HG02763 (cell line): ENCODE measurements around the gene LSMEM2.
"Not testable (repeated sequence)": the region's sequence is repeated elsewhere in the genome, so short reads cannot be mapped to it uniquely, and the experiment has no call there.

ENCODE experiments used
- ATAC-seq: cut with Tn5 transposase; IDR thresholded peaks from one replicate; pipeline ENCODE4 v1.9.1; 2021; ENCODE audit warnings: mild to moderate bottlenecking, moderate library complexity; ENCODE audit not compliant: unreplicated experiment

Gene LSMEM2

DNA sequence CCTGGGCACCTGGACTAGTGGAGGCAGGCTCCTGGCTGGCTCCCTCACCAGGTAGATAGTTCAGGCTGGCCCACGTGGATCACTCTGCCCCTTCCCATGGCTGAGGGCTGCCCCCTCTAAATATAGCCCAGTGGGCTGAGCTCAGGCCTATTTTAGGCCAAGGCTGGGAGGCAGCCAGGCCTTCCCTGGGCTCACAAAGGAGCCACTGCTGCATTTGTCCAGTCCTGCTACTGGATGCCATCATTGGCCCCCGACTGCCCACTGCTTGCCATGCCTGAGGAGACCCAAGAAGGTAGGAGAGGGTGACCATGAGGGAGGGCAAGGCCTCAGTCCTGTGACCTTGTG is at the start of gene LSMEM2:
LSMEM2 (plus strand) TSS at position 208 of the 345 bp plus-strand sequence; CDS start at position 235, 27 bp downstream.
- no peak for ATAC-seq

DNA sequence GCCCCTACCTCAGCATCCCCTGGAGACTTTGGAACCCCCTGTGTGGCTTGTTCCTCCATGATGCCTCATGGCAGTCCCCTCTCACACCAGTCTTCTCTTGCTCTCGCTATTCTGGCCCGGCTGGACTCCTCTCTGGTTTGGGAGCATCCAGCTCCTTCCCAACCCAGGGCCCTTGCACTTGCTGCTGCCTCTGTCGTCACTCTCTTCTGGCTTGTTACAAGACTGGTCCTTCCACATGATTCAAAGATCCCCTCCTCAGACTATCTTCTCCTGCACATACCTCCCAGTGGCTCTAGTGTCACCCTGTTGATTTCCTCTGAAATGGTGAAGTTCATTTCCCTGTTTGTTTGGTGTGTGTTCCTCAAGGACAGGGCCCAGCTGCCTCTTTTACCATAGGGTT is 49.4 kb upstream of the LSMEM2 start:
- no peak for ATAC-seq

DNA sequence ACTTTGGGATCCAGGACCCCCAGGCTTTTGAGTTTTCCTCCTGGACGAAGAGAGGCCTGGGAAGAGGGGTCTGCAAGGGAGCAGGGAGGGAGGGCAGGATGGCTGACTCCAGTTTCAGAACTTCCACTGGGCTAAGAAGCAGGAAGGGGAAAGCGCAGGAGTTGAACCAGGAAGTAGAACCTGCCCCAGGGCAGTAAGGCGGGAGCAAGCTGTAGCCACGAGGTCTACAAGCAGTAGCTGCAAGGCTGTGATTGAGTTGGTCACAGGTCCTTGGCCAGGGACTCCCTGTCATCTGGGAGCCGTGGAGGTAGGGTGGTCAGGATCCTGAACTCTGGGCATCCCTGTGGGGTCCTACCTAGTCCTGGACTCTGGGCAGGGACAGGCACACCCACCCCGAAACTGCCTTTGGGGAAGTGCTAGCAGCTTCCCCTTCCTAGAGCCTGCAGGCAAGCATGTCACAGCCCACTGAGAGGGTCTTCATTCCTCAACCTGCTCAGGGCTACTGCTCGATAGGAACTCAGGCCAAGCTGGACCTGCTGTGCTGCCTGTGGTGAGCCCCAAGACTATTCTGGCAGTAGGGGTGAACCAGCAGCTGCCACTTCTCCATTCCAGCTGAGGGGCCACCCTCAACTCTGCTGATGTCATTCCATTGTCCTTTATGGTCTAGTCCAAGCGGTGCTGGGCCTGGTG is 48.6 kb upstream of the LSMEM2 start:
- no peak for ATAC-seq

DNA sequence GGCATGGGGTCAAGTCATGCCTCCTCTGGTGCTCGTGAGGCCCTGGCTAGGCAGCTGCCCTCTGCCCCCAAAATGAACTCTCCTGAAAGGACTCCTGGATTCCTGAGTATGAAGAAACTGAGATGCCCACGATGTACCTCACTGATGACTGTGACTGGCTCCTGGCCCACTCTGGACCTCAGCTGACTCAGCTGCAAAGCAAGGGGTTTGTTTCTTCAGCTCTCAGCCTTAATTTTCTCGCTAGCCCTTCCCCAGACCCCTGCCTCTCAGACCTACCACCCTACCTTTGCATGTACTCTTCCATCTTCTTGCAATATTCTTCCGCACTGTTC is 48.1 kb upstream of the LSMEM2 start:
- ATAC-seq = no peak

DNA sequence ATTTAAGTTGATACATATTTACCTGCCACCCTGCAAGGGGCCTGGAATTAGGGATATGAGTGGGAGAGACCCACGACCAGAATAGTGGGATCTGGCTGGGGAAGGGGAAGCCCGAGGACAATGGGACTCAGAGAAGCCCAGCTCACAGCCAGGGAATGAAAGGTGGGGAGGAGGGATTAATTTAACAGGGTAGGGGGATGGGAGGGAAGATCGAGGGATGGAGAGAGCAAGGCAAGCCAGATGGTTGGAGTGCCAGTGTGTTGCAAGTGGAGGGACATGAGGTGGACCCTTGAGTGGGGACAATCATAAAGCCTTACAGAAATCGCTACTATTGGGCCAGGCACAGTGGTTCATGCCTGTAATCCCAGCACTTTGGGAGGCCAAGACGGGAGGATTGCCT is 47.3 kb upstream of the LSMEM2 start:
- no peak for ATAC-seq

DNA sequence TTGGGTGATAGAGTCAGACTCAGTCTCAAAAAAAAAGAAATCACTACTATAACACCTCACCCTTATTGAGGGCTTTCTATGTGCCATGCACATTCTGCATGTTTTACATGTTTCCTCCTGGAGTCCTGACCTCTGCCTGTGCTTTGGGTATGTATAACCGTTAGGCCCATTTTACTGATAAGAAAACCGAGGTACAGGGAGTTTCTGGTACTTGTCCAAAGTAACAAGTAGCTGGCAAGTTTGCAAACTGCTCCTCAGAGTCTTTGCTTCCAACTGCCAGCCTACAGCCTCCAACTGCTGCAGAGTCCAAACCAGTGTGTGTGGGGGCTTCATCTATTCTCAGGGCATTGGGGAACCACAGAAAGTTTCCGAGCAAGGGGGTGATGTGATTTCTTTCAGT is 46.6 kb upstream of the LSMEM2 start:
- ATAC-seq = no peak

DNA sequence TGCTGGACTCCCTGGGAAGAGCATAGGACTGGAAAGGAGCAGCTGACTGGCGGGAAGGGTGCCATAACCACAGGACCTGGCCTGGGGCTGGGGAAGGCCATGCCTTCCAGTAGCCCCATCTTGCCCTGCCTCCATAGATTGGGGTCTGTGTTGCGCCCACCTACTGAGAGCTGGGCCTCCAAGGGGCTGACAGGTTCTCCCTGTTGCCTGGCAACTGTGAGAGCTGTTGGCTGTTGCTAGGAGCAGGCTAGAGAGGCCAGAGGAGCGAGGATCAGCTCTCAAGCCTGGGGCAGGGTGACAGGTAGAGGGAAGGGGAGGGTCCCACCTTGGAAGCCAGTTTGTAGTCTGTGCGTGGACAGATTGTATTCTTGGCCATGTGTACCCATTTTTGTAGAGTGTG is 45.7 kb upstream of the LSMEM2 start:
- ATAC-seq = no peak

DNA sequence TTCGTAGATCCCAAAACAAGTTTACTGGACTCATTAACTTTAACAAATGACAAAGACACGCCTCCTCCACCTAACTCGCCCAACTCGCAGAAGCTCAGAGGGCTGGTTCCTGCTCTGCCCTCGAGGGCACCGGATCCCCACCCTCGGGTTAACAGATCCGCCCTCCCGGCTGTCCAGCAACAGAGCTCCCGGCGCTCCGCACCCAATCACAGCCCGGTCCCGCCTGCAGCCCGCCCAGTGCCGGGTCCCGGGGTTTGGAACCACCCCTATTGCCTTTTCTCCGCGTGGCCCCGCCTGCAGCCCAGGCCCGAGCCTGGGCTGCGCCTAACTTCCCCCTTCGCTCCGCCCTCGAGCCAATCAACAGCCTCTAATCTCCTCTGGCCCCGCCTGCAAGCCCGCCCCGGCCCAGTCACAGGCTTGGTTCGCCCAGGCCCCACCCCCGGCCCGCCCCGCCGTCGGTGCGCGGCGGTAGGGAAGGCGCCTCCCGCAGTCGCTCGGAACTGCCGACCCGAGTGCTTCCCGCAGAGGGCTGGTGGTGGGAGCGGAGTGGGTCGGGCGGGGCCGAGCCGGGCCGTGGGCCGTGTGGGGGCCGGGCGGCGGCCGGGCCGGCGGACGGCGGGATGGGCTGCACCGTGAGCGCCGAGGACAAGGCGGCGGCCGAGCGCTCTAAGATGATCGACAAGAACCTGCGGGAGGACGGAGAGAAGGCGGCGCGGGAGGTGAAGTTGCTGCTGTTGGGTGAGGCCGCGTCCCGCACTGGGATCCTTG is 43.0 kb upstream of the LSMEM2 start, which contains the start of gene GNAI2:
GNAI2 (plus strand) TSS at position 489 of the 768 bp plus-strand sequence; CDS start at position 621, 132 bp downstream.
- peak; percentile 93 for ATAC-seq

DNA sequence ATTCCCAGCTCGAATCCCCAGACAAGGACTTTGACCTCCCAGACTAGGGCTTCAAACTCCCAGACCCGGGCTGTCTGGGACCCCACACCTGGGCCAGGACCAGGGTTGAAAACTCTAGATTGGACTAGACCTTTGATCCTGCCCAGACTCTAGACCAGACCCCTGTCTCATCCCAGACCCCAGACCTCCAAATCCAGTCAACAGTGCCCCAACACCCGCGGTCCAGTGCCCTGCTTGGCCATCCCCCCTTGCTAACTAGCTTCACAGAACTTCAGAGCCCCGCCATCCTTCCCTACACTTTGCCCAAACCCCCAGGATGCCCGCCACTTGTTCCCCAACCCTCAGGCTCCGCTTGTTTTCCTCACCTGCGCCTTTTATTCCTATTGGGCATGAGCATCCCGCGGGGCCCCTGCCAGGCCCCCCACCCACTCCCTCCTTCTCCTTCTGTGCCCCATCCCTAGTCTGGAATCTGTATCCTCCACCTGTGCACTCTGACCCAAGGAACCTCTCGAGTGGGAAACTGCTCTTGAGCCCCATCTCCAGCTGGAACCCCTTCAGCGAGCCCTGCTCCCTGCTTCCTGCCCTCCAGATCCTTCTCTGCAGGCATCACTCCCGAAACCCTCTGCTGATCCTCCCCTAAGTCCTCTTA is 42.3 kb upstream of the LSMEM2 start:
- no peak for ATAC-seq

DNA sequence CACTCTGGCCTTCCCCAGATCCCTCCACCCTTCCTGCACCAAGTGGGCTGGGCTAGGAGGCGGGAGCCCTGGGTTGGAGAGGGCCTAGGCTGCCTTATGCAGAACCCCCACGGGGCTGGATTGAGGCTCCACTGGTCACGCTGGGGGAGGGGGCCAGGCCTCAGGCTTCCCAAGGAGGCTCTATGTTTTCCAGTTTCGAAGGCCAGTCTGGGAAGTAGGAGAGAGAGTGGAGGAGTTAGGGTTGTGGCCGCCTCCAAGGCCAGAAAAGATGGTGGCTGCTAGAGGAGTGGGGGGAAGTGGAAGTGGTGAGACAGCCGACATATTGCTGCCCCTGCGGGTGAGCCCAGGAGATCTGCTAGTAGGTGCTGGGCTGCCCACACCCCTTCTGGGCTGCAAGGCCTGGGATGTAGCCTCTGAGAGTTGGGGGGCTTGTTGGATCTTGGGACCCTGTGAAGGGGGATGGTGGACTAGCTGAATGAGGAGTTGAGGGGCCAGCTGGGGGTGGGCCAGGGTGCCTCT is 41.7 kb upstream of the LSMEM2 start:
- ATAC-seq = no peak

DNA sequence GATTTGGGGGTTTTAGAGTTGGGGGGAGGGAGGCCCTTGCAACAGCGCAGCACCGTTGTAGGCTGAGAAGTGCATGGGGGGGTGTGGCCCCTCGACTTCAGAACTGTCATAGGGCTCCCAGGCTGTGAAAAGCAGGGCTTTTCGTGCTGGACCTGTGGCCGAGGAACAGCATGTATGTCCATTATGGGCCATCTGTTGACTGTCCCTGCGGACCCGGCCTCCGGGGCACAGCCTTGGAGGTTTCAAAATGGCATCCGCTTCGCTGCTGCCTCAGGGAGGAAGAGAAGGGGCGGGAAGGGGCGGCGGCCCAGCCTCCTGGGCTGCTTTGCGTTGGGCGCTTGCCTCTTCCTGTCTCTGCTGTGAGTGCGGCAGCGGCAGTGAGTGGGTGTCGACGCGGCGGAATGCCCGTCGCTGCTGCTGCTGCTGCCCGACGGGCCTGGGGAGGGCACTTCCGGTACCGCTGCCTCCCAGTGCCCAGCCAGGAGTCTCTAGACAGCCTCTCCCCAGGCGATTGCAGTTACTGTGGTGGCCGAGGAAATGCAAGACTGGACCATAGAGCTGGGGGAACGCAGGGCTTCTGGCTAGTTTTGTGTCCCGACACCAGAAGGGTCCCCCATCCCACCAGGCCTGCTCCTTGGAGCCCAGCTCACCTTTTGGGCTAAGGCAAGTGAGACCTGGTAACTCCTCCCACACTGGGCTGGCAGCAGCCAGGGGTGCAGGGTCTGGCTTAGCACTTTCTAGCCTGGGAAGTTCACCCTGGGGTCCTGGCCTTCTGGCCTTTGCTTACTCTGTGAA is 40.9 kb upstream of the LSMEM2 start:
- peak; percentile 32 for ATAC-seq

DNA sequence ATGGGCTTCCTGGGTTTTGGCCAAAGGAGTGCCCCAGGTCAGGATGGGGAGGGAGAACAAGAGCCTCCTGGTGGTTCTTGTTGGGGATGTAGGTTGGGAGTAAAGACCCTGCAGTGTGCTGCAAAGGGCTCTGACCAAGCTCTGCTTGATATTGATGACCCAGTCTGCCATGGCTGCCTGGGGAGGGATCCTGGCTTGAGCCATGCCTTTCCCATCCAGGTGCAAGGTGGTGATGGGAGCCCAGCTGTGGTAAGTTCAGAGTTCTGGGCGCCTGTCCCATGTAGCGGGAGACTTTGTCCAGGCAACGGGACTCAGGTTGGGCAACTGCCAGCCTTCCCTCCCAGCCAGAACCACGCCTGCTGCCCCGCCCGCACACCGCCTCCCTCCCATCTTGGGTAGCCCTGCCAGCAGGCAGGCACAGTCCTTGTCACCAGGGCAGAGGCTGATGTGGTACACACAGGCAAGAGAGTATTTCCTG is 40.3 kb upstream of the LSMEM2 start:
- no peak for ATAC-seq

DNA sequence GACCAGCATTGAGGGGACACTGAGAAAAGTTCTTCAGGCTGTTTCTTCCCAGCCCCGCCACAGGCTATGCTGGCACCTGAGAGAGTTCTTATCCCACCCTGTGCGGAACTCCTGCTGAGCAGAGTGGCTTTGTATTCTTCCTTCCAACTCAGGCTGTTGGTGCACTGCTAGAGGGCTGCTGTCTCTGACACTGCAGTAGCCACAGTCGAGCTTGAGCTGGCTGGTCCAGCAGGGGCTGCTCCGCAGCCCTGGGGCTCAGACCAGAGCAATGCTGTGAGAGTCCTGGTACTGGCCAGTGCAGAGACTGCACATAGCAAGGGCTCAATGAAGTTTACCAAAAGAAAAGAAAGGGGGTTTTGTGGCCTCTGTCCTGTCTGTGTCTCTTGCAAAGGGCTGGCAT is 39.2 kb upstream of the LSMEM2 start:
- ATAC-seq = no peak

DNA sequence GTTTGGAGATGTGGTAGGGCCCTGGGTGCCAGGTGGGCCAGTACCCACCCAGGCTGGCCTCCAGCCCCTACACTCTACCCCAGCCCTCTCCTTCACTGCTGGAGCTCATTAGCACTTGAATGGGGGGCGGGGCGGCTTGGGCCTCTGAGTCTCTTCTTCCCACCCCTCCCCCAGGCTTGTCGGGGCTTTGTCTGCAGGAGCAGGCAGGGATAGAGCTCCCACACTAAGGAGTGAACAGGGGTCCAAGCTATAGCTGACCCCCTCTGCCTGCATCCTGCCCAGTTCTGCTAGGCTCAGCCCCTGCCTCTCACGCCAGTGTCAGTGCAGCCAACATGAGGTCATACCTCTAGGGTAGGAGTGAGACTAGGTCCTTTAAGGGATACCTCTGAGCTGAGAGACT is 37.7 kb upstream of the LSMEM2 start:
- no peak for ATAC-seq

DNA sequence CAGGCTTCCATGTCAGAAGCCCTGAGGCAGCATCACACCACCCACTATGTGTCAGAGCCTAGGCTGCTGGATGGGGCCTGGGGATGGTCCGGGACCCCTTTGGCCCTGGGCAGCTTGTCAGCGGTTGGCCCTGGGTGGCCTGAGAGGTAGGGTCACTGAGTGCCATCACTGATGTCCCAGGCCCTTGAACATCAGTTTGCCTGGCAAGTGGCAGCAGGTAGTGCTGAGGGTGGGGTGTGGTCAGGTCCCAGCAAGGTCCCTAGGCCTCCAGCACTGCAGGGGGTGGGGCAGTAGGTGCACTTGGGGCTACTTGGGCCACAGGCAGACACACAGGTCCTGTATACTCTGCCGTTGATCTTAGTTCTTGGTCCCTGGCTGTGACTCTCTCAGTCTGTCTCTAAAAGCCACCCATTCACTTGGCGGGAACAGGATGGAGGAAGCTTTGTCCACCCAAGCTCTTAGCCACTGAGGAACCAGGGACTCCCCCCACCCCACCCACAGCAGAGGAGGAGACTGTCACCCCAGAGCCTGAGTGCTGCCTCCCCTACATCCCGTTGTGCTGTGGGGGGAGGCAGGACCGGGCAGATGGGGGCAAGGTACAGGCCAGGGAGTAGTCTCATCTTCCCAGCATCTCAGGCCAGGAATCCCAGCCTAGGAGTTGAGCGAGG is 37.0 kb upstream of the LSMEM2 start:
- ATAC-seq = no peak

DNA sequence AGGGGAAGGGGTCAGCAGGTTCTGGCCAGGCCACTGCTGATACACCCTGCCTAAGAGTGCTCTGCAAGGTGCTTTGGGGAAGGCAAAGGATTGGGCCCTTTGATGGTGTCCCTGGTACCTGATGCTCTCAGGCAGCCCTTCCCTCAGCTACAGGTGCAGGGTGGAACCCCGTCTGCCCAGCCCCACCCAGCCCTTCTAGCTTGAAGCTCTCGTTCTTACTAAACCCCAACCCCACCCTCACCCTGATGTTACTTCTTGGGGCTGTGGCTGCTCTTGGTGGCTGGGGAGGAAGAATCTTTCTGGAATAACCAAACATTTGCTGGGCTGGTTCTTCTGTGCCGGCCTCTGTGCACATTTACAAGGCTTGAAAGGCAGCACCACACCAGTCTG is 36.5 kb upstream of the LSMEM2 start:
- ATAC-seq = no peak

DNA sequence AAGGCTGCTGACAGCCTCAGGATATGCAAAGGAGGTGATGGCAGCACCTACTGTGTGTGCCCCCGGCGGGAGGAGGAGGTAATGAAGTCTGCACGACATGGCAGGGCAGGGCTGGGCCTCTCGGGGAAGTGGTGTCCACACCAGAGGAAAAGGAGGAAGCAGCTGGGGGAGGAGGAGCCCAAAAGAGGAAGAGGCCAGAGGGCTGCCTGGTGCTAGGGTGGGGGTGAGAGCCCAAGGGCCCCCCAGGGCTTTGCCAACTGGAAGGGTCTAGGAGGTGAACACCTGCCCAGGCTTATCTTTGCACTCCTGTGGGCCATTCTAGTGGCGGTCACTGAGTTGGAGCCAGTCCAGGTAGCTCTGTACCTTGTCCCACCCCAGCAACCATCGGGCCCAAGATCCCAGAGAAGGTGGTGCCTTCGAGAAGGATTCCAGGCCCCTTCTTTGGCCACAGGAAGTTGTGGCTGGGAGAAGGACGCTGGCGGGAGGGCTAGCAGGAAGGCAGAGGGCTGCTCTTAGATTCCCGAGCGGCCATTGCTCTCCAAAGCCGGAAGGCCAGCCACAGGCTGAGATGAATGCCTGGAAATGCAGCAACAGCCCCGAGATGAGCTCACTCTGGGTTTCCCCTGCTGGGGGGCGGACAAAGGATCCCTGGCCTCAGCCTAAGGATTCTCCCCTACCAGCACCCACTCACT is 35.9 kb upstream of the LSMEM2 start:
- no peak for ATAC-seq

DNA sequence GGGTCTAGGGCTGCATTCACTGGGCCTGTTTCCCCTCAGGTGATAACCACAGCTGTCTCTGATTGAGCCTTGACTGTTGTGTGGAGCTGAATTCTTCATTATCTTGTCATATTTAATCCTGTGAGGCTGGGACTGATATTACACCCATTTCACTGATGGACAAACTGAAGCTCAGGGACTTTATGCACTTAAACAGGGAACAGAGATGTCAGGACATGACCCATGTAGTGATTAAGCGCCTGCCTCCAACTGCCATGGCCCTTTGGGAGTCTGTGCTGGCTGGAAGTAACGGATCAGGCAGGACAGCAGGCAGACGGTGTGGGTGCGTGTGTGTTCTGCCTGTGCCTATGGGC is 35.4 kb upstream of the LSMEM2 start:
- ATAC-seq = no peak

DNA sequence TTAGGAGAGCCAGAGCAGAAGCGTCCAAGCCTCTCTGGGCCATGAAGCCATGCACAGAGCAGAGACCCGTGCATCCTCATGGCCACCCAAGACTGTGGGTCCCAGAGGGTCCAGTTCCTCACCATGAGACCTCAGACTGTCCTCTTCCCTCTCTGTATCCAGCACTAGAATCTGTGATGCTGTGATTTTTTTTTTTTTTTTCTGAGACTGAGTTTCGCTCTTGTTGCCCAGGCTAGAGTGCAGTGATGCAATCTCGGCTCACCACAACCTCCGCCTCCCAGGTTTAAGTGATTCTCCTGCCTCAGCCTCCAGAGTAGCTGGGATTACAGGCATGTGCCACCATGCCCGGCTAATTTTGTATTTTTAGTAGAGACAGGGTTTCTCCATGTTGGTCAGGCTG is 34.1 kb upstream of the LSMEM2 start:
- ATAC-seq = not testable (repeated sequence)

DNA sequence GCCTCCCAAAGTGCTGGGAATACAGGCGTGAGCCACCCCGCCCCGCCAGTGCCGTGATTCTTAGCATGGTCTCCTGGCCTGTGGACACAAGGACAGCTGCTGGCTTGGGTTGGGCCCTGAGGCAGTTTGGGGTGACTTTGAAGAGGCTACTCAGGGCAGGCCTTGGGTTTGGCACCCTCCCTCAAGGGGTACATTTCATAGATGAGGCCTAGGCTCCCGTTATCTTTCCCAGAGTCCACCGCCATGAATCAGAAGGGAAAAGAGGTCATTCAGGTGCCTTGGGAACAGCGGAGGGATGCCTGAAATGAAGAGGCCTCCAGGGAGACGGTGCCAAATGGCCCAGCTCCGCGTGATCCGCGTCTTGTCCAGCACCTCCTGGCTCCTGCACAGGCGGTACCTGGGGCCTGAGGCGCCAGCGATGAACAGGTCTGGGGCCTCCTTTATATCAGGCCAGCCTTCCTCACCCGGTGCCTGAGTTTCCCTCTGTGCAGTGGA is 33.6 kb upstream of the LSMEM2 start:
- no peak for ATAC-seq
